ENCODE data around the gene TRPT1.

DNA sequence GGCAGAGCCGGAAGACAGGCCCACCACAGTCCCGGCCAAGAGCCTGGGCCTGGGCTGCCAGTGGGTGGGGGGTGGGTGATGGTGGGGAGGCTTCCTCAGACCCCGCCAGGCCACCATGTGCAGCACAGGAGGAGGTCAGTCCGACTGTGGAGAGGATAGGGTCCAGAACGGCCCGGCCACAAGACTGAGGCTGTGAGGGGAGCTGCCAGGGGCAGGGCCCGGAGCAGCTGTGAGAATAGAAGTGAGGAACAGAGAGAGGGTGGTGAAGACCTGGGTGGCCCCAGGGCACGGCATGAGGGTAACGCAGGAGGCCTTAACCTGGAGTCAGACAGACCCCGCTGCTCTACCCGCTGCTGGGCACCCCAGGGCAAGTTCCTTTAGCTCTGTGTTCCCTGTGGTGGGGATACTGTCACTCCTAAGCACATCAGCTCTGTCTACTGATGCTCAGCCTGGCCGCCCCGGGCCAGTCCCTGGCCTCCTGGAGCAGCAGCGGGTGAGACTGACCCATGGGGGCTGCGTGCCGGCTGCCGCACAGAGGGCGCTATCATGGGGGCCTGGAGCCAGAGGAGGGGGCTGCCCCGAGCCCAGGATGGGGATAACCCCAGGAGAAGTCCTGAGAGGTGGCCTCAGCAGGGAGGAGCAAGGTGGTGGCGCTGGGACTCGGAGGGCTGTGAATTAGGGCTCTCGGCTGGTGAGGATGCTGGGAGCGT lies 17.7 kb downstream of the TRPT1 start:
- TF ChIP-seq RFX5 (IDR thresholded peaks at IDR 0.05; ENCODE audit: low read depth, low read length) (no peak), CTCF (conservative IDR thresholded peaks at IDR 0.05; ENCODE audit: low read depth, low read length) (no peak), POLR2A (IDR thresholded peaks at IDR 0.05; ENCODE audit: low read depth, low read length) (no peak), SMC3 (IDR thresholded peaks at IDR 0.05; ENCODE audit: low read depth, low read length) (no peak), RAD21 (IDR thresholded peaks at IDR 0.05; ENCODE audit: low read length) (no peak), BHLHE40 (IDR thresholded peaks at IDR 0.05; ENCODE audit: low read depth, low read length) (no peak), MAFK (IDR thresholded peaks at IDR 0.05; ENCODE audit: low read depth, low read length) (no peak), RCOR1 (IDR thresholded peaks at IDR 0.05; ENCODE audit: insufficient replicate concordance, low read length) (no peak), FOS (IDR thresholded peaks at IDR 0.05; ENCODE audit: low read depth, low read length) (no peak), MAZ (IDR thresholded peaks at IDR 0.05; ENCODE audit: borderline replicate concordance, low read depth, low read length) (no peak), NFE2L2 (IDR thresholded peaks at IDR 0.05; ENCODE audit: low read depth, low read length) (no peak), CEBPB (IDR thresholded peaks at IDR 0.05; ENCODE audit: low read depth, low read length) (no peak), MXI1 (IDR thresholded peaks at IDR 0.05; ENCODE audit: borderline replicate concordance, low read depth, low read length) (no peak), CHD1 (IDR thresholded peaks at IDR 0.05; ENCODE audit: low read depth, low read length) (no peak)

Data from IMR-90 (cell line).